Karpas-422 (cell line): ENCODE data around the gene KIF23. TPM values are rescaled to one million over a fixed set of nuclear protein-coding genes. Genes with fewer than 3 reads are reported as not detected.

Experiments used
- DNase-seq: peaks from one replicate; pipeline ENCODE4 v3.0.0-alpha.2; 2015
- H2AFZ ChIP-seq: fragments of 200-600 bp; sonication (generic); 2 replicates; pipeline ENCODE4 v1.6.1; 2014; ENCODE audit warnings: antibody characterized with exemption, low read length, mixed read lengths
- H3K27ac ChIP-seq: fragments of 200-600 bp; sonication (generic); 2 replicates; pipeline ENCODE4 v1.5.1; 2014; ENCODE audit warnings: mild to moderate bottlenecking, low read length, moderate library complexity
- H3K27me3 ChIP-seq: fragments of 200-600 bp; sonication (generic); 2 replicates; pipeline ENCODE4 v1.6.1; 2014; ENCODE audit warnings: low read length, mixed read lengths
- H3K36me3 ChIP-seq: fragments of 200-600 bp; sonication (generic); 2 replicates; pipeline ENCODE4 v1.6.1; 2014; ENCODE audit warnings: low read length, mixed read lengths; ENCODE audit not compliant: insufficient read depth
- H3K4me1 ChIP-seq: fragments of 200-600 bp; sonication (generic); 2 replicates; pipeline ENCODE4 v1.6.1; 2014; ENCODE audit warnings: mild to moderate bottlenecking, low read length, mixed read lengths
- H3K4me2 ChIP-seq: fragments of 200-600 bp; sonication (generic); 2 replicates; pipeline ENCODE4 v1.6.1; 2014; ENCODE audit warnings: low read length, low read depth, mild to moderate bottlenecking; ENCODE audit not compliant: poor library complexity, severe bottlenecking
- H3K4me3 ChIP-seq: fragments of 200-600 bp; sonication (generic); 2 replicates; pipeline ENCODE4 v1.5.1; 2014; ENCODE audit warnings: mild to moderate bottlenecking, antibody characterized with exemption, low read length, mixed read lengths
- H3K79me2 ChIP-seq: fragments of 200-600 bp; sonication (generic); 2 replicates; pipeline ENCODE4 v1.6.1; 2014; ENCODE audit warnings: mild to moderate bottlenecking, low read length, mixed read lengths
- H3K9ac ChIP-seq: fragments of 200-600 bp; sonication (generic); 2 replicates; pipeline ENCODE4 v1.6.0; 2014; ENCODE audit warnings: low read length
- H3K9me2 ChIP-seq: fragments of 200-600 bp; sonication (generic), shearing (Covaris generic); replicated peaks from 2 replicates; pipeline ENCODE4 v1.6.0; 2014; ENCODE audit warnings: mild to moderate bottlenecking, low read length, moderate library complexity; ENCODE audit not compliant: insufficient read depth
- H3K9me3 ChIP-seq: fragments of 300-700, 200-600 bp; sonication (generic); 2 replicates; pipeline ENCODE4 v1.6.1; 2014; ENCODE audit warnings: low read length, mixed read lengths
- H4K20me1 ChIP-seq: fragments of 200-600 bp; sonication (generic); 2 replicates; pipeline ENCODE4 v1.6.1; 2014; ENCODE audit warnings: mild to moderate bottlenecking, antibody characterized with exemption, low read length, low read depth; ENCODE audit not compliant: insufficient read depth
- total RNA-seq: library from RNA; depleted of rRNA; stranded (reverse); fragments of >200 nt; shearing (Covaris generic); gene quantifications from 2 replicates; pipeline ENCODE4 v1.2.3, GENCODE V29; 2014; ENCODE audit warnings: low replicate concordance

Gene KIF23
- total RNA-seq, 1 experiment from 2014 or later: 32.4 TPM

DNA sequence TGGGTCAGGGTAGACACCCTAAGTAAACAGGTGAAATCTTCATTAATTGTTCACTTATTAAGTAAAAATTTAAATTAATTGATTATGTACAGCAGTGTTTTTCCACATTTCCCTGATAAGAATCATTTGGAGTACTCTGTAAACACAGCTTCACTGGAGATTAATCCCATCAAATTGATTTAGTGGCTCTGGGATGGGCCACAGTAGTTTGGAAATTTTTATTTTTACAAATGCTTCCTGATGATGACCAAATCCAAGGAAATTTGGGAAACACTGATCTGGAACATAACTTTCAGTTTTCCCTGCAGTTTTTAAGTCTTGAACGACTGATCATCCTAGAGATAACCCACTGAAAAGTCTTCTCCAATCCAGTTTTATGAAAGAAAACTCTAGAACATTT is 19.7 kb downstream of the KIF23 start:
- Histone ChIP-seq H3K79me2 (peaks cover 12% of the 10 kb centered on the region), H4K20me1 (no peaks in the 10 kb centered on the region), H3K36me3 (peaks cover 53% of the 10 kb centered on the region), H3K4me1 (no peaks in the 10 kb centered on the region), H3K4me2 (no peak overlapping the region), H3K27me3 (no peaks in the 10 kb centered on the region), H3K9me2 (no peaks in the 10 kb centered on the region), H3K9ac (no peak overlapping the region), H3K4me3 (no peak overlapping the region), H3K9me3 (no peaks in the 10 kb centered on the region), H3K27ac (no peak overlapping the region), H2AFZ (no peak overlapping the region)
- DNase-seq: no peak

DNA sequence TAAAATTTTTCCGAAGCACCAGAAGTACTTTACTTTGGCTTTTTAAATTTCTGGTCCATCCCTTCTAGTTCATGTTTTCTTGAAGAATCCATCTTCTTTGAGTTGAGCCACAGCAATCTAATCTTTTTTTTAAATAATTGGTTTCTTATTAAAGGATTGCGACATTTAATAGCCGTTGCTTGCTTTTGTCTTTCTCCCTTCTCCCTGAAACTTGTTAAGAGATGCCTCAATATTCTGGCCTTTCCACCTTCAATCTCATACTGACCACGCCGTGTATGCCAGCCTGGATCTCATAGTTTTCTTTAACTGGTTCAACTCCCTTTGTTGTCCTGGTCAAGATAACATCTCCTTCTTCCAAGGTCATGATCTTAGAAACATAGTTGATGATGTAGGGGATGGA is 20.1 kb downstream of the KIF23 start:
- no peaks in the 10 kb centered on the region for H3K9me3 ChIP-seq
- DNase-seq: no peak
- H3K79me2 ChIP-seq: peaks cover 12% of the 10 kb centered on the region; the same call in 1 of the 2 replicates
- no peak overlapping the region for H3K4me3 ChIP-seq
- H2AFZ ChIP-seq: no peak overlapping the region
- peaks cover 51% of the 10 kb centered on the region; the same call in 1 of the 2 replicates for H3K36me3 ChIP-seq
- H3K4me2 ChIP-seq: no peak overlapping the region
- no peaks in the 10 kb centered on the region for H3K27me3 ChIP-seq
- H3K9me2 ChIP-seq: no peaks in the 10 kb centered on the region
- H3K27ac ChIP-seq: no peak overlapping the region
- H3K9ac ChIP-seq: no peak overlapping the region
- no peaks in the 10 kb centered on the region for H3K4me1 ChIP-seq
- H4K20me1 ChIP-seq: no peaks in the 10 kb centered on the region

DNA sequence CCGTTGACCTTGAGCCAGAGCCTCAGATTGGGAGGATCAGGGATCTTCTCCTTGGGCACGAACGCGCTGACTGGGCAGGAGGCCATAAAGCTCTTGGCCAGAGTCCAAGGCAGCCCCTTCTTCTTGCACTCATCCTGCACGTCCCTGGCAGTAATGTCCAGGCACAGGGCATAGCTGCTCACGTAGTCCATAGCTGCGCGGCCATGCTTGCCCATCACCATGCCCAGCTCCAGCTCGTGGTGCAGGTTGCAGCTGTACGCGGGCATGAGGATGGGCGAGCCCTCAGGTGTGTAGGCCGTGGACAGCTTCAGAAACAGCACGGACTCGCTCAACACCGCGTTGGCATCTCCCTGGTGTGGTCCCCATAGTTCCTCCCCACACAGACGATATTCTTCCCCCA is 20.5 kb downstream of the KIF23 start:
- Histone ChIP-seq H4K20me1 (no peaks in the 10 kb centered on the region), H2AFZ (no peak overlapping the region), H3K27ac (no peak overlapping the region), H3K9ac (no peak overlapping the region), H3K79me2 (peaks cover 12% of the 10 kb centered on the region; the same call in 1 of the 2 replicates), H3K27me3 (no peaks in the 10 kb centered on the region), H3K9me3 (no peaks in the 10 kb centered on the region), H3K36me3 (peaks cover 51% of the 10 kb centered on the region; the same call in 1 of the 2 replicates), H3K4me1 (no peaks in the 10 kb centered on the region), H3K4me3 (no peak overlapping the region), H3K9me2 (no peaks in the 10 kb centered on the region), H3K4me2 (no peak overlapping the region)
- no peak for DNase-seq

DNA sequence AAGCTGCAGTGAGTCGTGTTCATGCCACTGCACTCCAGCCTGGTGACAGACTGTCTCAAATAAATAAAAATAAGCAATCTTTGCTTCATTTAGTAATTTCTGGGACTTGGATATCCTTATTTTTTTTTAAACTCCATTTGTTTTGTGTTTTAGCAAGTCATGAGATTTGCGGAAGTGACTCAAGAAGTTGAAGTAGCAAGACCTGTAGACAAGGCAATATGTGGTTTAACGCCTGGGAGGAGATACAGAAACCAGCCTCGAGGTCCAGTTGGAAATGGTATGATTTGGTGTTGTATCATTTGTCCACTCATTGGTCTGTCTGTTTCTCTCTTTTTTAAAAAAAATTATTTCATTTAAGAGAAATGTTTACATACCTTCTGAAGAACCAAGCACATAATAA is 21.8 kb downstream of the KIF23 start:
- DNase-seq: no peak
- Histone ChIP-seq H3K9me2 (no peaks in the 10 kb centered on the region), H3K4me2 (no peak overlapping the region), H3K4me3 (no peak overlapping the region), H2AFZ (no peak overlapping the region), H3K79me2 (0 out of 2 replicates have a peak, but pooled peaks cover 5% of the 10 kb centered on the region), H3K4me1 (no peaks in the 10 kb centered on the region), H4K20me1 (no peaks in the 10 kb centered on the region), H3K36me3 (peaks cover 54% of the 10 kb centered on the region; the same call in 1 of the 2 replicates), H3K9ac (no peak overlapping the region), H3K27me3 (no peaks in the 10 kb centered on the region), H3K9me3 (no peaks in the 10 kb centered on the region), H3K27ac (no peak overlapping the region)

DNA sequence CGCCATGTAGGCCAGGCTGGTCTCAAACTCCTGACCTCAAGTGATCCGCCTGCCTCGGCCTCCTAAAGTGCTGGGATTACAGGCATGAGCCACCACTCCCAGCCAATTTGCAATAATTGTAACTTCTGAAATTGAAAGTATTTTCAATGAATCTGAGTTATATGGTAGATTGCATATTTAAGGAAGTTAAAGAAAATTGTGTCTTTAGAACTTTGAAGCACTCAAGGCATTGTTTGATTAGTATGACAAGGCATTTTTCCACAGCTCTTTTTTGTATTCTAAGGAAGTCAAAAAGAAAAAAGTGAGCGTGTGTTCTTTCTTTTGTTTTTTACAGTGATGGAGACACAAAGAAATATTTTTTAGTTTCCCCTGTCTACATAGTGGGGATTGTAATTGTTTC is 22.8 kb downstream of the KIF23 start:
- H3K4me2 ChIP-seq: no peak overlapping the region

DNA sequence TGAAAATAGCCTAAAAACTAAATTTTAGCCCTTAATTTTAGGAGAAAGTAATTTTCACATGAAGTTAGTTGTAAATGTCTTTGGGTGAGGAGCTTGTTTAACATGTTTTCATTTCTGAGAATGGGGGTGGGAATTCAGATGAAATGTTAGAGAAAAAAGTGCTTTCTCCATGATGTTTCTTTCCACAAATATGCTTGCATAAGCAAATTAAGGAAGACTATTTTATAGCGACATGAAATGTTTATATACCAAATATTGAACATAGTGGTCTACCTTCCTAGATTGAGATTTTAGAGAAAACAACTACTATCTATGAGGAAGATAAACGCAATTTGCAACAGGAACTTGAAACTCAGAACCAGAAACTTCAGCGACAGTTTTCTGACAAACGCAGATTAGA is 25.5 kb downstream of the KIF23 start:
- Histone ChIP-seq H3K4me1 (no peaks in the 10 kb centered on the region), H3K4me3 (no peak overlapping the region), H3K9me2 (no peaks in the 10 kb centered on the region), H4K20me1 (no peaks in the 10 kb centered on the region), H3K36me3 (peaks cover 60% of the 10 kb centered on the region; the same call in 1 of the 2 replicates), H3K4me2 (no peak overlapping the region), H2AFZ (no peak overlapping the region), H3K9ac (no peak overlapping the region), H3K27me3 (no peaks in the 10 kb centered on the region), H3K27ac (no peak overlapping the region), H3K79me2 (peaks cover 7% of the 10 kb centered on the region), H3K9me3 (no peaks in the 10 kb centered on the region)
- no peak for DNase-seq

More for the DNA sequence above, 22.8 kb downstream of the KIF23 start:
- H2AFZ ChIP-seq: no peak overlapping the region
- no peaks in the 10 kb centered on the region for H3K27me3 ChIP-seq
- DNase-seq: no peak
- H3K9me3 ChIP-seq: no peaks in the 10 kb centered on the region
- H3K9me2 ChIP-seq: no peaks in the 10 kb centered on the region
- H3K36me3 ChIP-seq: peaks cover 58% of the 10 kb centered on the region; the same call in 1 of the 2 replicates
- 0 out of 2 replicates have a peak, but pooled peaks cover under 1% of the 10 kb centered on the region for H3K79me2 ChIP-seq
- no peak overlapping the region for H3K9ac ChIP-seq
- H4K20me1 ChIP-seq: no peaks in the 10 kb centered on the region
- no peak overlapping the region for H3K4me3 ChIP-seq
- no peak overlapping the region for H3K27ac ChIP-seq
- H3K4me1 ChIP-seq: no peaks in the 10 kb centered on the region

DNA sequence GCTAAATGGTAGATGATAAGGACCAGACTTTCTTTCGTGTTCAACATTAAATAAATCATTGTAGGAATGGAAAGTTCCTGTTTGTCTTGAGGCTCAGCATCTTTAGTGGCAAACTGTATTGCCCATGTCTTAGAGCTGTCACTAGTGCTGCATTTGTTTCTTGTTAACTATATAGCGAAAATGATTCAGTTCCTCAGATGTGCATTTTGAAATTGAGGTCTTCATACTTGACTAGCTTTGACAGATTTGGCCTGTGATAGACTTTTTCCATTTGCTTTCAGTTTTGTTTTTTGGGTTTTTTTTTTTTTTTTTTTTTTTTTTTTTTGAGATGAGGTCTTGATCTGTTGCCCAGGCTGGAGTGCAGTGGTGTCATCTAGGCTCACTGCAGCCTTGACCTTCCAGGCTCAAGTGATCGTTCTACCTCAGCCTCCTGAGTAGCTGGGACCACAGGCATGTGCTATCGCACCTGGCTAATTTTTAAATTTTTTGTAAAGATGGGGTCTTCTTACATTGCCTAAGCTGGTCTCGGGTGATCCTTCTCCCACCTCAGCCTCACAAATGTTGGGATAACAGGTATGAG is 29.0 kb downstream of the KIF23 start:
- no peaks in the 10 kb centered on the region for H3K9me2 ChIP-seq
- H3K4me3 ChIP-seq: no peak overlapping the region
- H3K9me3 ChIP-seq: no peaks in the 10 kb centered on the region
- H3K9ac ChIP-seq: no peak overlapping the region
- DNase-seq: no peak
- H3K79me2 ChIP-seq: peaks cover 8% of the 10 kb centered on the region
- H3K36me3 ChIP-seq: peaks cover 69% of the 10 kb centered on the region; the same call in 1 of the 2 replicates
- no peaks in the 10 kb centered on the region for H4K20me1 ChIP-seq
- H3K27ac ChIP-seq: no peak overlapping the region
- no peak overlapping the region for H2AFZ ChIP-seq
- no peak overlapping the region for H3K4me2 ChIP-seq
- H3K4me1 ChIP-seq: no peaks in the 10 kb centered on the region
- no peaks in the 10 kb centered on the region for H3K27me3 ChIP-seq

DNA sequence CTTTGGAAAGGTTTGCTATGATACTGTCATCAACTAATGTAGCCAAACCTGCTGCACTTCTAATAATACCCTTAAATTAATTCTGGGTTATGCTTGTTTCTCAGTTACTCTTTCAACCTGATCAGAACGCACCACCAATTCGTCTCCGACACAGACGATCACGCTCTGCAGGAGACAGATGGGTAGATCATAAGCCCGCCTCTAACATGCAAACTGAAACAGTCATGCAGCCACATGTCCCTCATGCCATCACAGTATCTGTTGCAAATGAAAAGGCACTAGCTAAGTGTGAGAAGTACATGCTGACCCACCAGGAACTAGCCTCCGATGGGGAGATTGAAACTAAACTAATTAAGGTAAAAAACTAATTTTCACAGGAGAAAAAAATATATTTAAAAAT is 30.5 kb downstream of the KIF23 start:
- no peaks in the 10 kb centered on the region for H3K4me1 ChIP-seq
- H3K4me2 ChIP-seq: no peak overlapping the region
- no peaks in the 10 kb centered on the region for H3K27me3 ChIP-seq
- no peak overlapping the region for H3K9ac ChIP-seq
- H2AFZ ChIP-seq: no peak overlapping the region
- H3K79me2 ChIP-seq: peaks cover 8% of the 10 kb centered on the region
- no peak overlapping the region for H3K27ac ChIP-seq
- no peak for DNase-seq
- peaks cover 63% of the 10 kb centered on the region; the same call in 1 of the 2 replicates for H3K36me3 ChIP-seq
- H3K9me3 ChIP-seq: no peaks in the 10 kb centered on the region
- no peaks in the 10 kb centered on the region for H4K20me1 ChIP-seq
- H3K4me3 ChIP-seq: no peak overlapping the region
- no peaks in the 10 kb centered on the region for H3K9me2 ChIP-seq
